Activated naive CD4-positive, alpha-beta T cell treated with anti-CD3 and anti-CD28 coated beads for 36 hours (primary cell): ENCODE measurements around the gene HPGDS. TPM values are rescaled to one million over a fixed set of nuclear protein-coding genes. Genes with fewer than 3 reads are reported as not detected.

ENCODE experiments used
- CTCF ChIA-PET: fragments of 350-600 bp; sonication (Branson Sonifier 250); formaldehyde crosslinking; loops from one replicate; lab custom pipeline; 2021; ENCODE audit warnings: antibody characterized with exemption; lab: Charles Lee
- DNase-seq: peaks from one replicate; pipeline ENCODE4 v3.0.0-alpha.2; 2020
- H3K27ac Mint-ChIP-seq: one replicate; pipeline ENCODE4 v1.8.0; 2021; ENCODE audit warnings: mild to moderate bottlenecking, mixed read lengths
- H3K27me3 Mint-ChIP-seq: one replicate; pipeline ENCODE4 v1.8.0; 2021; ENCODE audit warnings: low read depth, mixed read lengths
- H3K36me3 Mint-ChIP-seq: one replicate; pipeline ENCODE4 v1.8.0; 2021; ENCODE audit warnings: low read depth, mixed read lengths
- H3K4me1 Mint-ChIP-seq: one replicate; pipeline ENCODE4 v1.8.0; 2021; ENCODE audit warnings: low read depth, mixed read lengths
- H3K4me3 Mint-ChIP-seq: one replicate; pipeline ENCODE4 v1.8.0; 2021; ENCODE audit warnings: mild to moderate bottlenecking, moderate library complexity, mixed read lengths
- H3K9me3 Mint-ChIP-seq: one replicate; pipeline ENCODE4 v1.8.0; 2021; ENCODE audit warnings: mixed read lengths
- intact Hi-C: fragments of 100-400 bp; cut with micrococcal nuclease; formaldehyde crosslinking; loops from one replicate; pipeline ENCODE4 v1.15.1; 2023
- total RNA-seq, 2 experiments: library from RNA; stranded (reverse); gene quantifications; one replicate each; pipeline ENCODE4 v1.2.3, GENCODE V29; 2021

HPGDS gene
- total RNA-seq, 2 experiments from 2014 or later = not detected

GRCh38 chr4:94371290-94371689 is 28.7 kb upstream of the HPGDS start:
- peaks cover 13% of the 10 kb centered on the region for H3K27me3 Mint-ChIP-seq
- no peak overlapping the region for H3K4me3 Mint-ChIP-seq
- no peaks in the 10 kb centered on the region for H3K9me3 Mint-ChIP-seq
- CTCF ChIA-PET = no interaction called here
- intact Hi-C loops = no loop called here
- no peaks in the 10 kb centered on the region for H3K36me3 Mint-ChIP-seq
- H3K27ac Mint-ChIP-seq = no peak overlapping the region
- no peak for DNase-seq
- no peaks in the 10 kb centered on the region for H3K4me1 Mint-ChIP-seq

GRCh38 chr4:94370533-94371254 is 28.1 kb upstream of the HPGDS start:
- no peaks in the 10 kb centered on the region for H3K36me3 Mint-ChIP-seq
- H3K9me3 Mint-ChIP-seq = no peaks in the 10 kb centered on the region
- DNase-seq = no peak
- peaks cover 16% of the 10 kb centered on the region for H3K27me3 Mint-ChIP-seq
- intact Hi-C loops = no loop called here
- H3K4me1 Mint-ChIP-seq = no peaks in the 10 kb centered on the region
- H3K27ac Mint-ChIP-seq = no peak overlapping the region
- H3K4me3 Mint-ChIP-seq = no peak overlapping the region
- CTCF ChIA-PET = no interaction called here

GRCh38 chr4:94369046-94369445 is 26.4 kb upstream of the HPGDS start:
- no peak for DNase-seq
- Mint-ChIP-seq H3K4me1 (no peaks in the 10 kb centered on the region), H3K27ac (no peak overlapping the region), H3K36me3 (no peaks in the 10 kb centered on the region), H3K27me3 (peaks cover 16% of the 10 kb centered on the region), H3K9me3 (no peaks in the 10 kb centered on the region), H3K4me3 (no peak overlapping the region)
- CTCF ChIA-PET = no interaction called here
- intact Hi-C loops = no loop called here

DNA sequence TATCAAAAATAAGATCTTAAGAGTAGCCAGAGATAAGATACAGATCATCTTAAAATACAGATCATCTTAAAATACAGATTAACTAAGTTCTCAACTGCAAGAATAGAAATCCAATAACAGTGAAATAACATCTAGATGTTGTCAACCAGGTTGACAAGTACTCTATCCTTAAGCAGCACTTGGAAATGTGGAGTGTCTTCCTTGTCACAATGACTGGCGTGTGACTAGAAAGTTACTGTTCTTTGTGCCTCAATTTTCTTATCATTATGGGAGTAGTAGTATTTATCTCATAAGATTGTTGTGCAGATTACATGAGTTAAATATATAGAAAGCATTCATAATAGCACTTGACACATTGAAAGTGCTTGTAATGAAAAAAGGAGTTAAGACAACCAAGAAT is 25.8 kb upstream of the HPGDS start:
- H3K9me3 Mint-ChIP-seq = no peaks in the 10 kb centered on the region
- peaks cover 16% of the 10 kb centered on the region for H3K27me3 Mint-ChIP-seq
- H3K4me3 Mint-ChIP-seq = no peak overlapping the region
- intact Hi-C loops = no loop called here
- no peak for DNase-seq
- CTCF ChIA-PET = no interaction called here
- no peak overlapping the region for H3K27ac Mint-ChIP-seq
- no peaks in the 10 kb centered on the region for H3K4me1 Mint-ChIP-seq
- H3K36me3 Mint-ChIP-seq = no peaks in the 10 kb centered on the region

DNA sequence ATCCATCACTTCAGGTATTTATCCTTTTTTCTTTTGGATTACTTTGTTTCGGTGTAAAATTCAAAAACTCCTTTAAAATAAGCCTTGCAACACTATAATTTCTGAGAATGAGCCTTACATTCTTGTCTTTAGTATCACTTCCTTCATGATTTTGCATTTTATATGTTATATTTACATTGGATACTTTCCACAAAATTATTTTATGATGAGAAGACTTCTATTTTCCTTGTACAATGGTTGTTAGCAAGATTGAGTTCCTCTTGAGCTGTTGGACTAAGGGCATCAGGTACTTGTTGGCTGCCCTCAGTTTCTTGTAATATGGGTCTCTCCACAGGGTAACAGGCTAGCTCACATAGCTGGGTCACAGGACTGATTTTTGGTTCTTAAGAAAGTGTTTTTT is 22.7 kb upstream of the HPGDS start:
- intact Hi-C loops = no loop called here
- Mint-ChIP-seq H3K4me1 (no peaks in the 10 kb centered on the region), H3K4me3 (no peak overlapping the region), H3K9me3 (no peaks in the 10 kb centered on the region), H3K27me3 (peaks cover 13% of the 10 kb centered on the region), H3K36me3 (no peaks in the 10 kb centered on the region), H3K27ac (no peak overlapping the region)
- DNase-seq = no peak
- CTCF ChIA-PET = interaction anchor here (0.7 kb wide), 1 partner anchor 10 kb away, joined by 3 read pairs; no protein-coding TSS in a partner anchor

GRCh38 chr4:94364527-94364926 is 21.9 kb upstream of the HPGDS start:
- Mint-ChIP-seq H3K4me1 (no peaks in the 10 kb centered on the region), H3K27ac (no peak overlapping the region), H3K4me3 (no peak overlapping the region), H3K27me3 (peaks cover 8% of the 10 kb centered on the region), H3K36me3 (no peaks in the 10 kb centered on the region), H3K9me3 (no peaks in the 10 kb centered on the region)
- intact Hi-C loops = no loop called here
- CTCF ChIA-PET = interaction anchor here (0.7 kb wide), 1 partner anchor 10 kb away, joined by 3 read pairs; no protein-coding TSS in a partner anchor
- no peak for DNase-seq

DNA sequence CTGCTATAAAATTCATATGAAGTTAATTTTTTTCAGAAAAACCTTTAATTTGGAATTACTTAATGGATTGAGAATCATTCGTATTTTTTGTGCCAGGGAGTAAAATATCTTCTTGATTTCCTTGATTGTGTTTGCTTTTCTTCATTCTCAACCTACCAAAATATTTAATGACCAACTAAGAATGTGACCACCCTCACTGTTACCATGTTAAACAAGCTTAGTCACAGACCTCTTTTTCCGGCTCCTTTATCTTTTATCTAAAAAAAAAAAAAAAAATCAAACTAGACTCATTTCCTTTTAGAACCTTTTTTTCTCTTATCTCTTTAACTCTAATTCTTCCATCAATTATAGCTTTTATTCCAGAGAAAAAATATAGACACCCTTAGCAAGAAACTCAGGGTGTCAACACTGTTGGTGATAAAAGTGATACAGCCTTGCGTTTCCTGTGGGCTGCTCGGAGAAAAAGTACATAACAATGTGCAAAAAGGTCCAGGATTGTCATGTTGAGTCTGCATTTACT is 20.6 kb upstream of the HPGDS start:
- H3K27me3 Mint-ChIP-seq = peaks cover 8% of the 10 kb centered on the region
- H3K9me3 Mint-ChIP-seq = no peaks in the 10 kb centered on the region
- no peaks in the 10 kb centered on the region for H3K36me3 Mint-ChIP-seq
- CTCF ChIA-PET = no interaction called here
- intact Hi-C loops = no loop called here
- H3K4me3 Mint-ChIP-seq = no peak overlapping the region
- H3K4me1 Mint-ChIP-seq = no peaks in the 10 kb centered on the region
- H3K27ac Mint-ChIP-seq = no peak overlapping the region
- no peak for DNase-seq

- Mint-ChIP-seq H3K27ac (no peak overlapping the region), H3K9me3 (no peaks in the 10 kb centered on the region), H3K4me3 (no peak overlapping the region), H3K36me3 (no peaks in the 10 kb centered on the region), H3K27me3 (no peaks in the 10 kb centered on the region), H3K4me1 (no peaks in the 10 kb centered on the region)
- CTCF ChIA-PET = interaction anchor here (0.6 to 0.7 kb wide), 2 partner anchors 25 to 144 kb away, joined by 3 read pairs; no protein-coding TSS in a partner anchor
- intact Hi-C loops = no loop called here
- DNase-seq = no peak
These were observed 17.2 kb upstream of the HPGDS start for GRCh38 chr4:94359838-94360237.

- no peaks in the 10 kb centered on the region for H3K4me1 Mint-ChIP-seq
- intact Hi-C loops = no loop called here
- H3K9me3 Mint-ChIP-seq = no peaks in the 10 kb centered on the region
- H3K27ac Mint-ChIP-seq = no peak overlapping the region
- H3K4me3 Mint-ChIP-seq = no peak overlapping the region
- no peaks in the 10 kb centered on the region for H3K27me3 Mint-ChIP-seq
- DNase-seq = no peak
- no peaks in the 10 kb centered on the region for H3K36me3 Mint-ChIP-seq
- CTCF ChIA-PET = interaction anchor here (0.7 kb wide), 1 partner anchor 25 kb away, joined by 3 read pairs; no protein-coding TSS in a partner anchor
These were observed 16.6 kb upstream of the HPGDS start for GRCh38 chr4:94359221-94359620.

- no peaks in the 10 kb centered on the region for H3K36me3 Mint-ChIP-seq
- no peak overlapping the region for H3K4me3 Mint-ChIP-seq
- CTCF ChIA-PET = no interaction called here
- H3K27ac Mint-ChIP-seq = no peak overlapping the region
- H3K4me1 Mint-ChIP-seq = no peaks in the 10 kb centered on the region
- DNase-seq = no peak
- no peaks in the 10 kb centered on the region for H3K27me3 Mint-ChIP-seq
- intact Hi-C loops = no loop called here
- H3K9me3 Mint-ChIP-seq = no peaks in the 10 kb centered on the region
These were observed 15.5 kb upstream of the HPGDS start for GRCh38 chr4:94358101-94358500.

DNA sequence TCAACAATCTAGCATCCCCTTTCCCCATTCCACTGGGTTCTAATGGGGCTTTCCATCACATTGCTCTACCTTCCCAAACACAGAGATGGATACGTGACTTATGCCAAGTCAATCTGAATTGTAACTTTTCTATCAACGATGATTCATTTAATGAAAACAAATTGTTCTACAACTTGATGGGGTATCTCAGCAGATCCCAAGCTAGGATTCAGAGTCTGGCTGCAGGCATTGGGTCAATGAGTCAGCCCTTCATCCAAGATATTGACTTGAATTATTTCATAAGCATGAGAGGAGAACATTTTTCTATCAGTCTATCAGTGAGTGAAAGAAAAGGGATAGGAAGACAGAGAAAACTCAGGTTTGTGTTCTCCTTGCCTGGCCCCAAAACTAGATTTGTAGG is 15.0 kb upstream of the HPGDS start:
- CTCF ChIA-PET = no interaction called here
- no peaks in the 10 kb centered on the region for H3K4me1 Mint-ChIP-seq
- H3K27ac Mint-ChIP-seq = no peak overlapping the region
- H3K9me3 Mint-ChIP-seq = no peaks in the 10 kb centered on the region
- intact Hi-C loops = no loop called here
- DNase-seq = no peak
- H3K27me3 Mint-ChIP-seq = no peaks in the 10 kb centered on the region
- no peak overlapping the region for H3K4me3 Mint-ChIP-seq
- H3K36me3 Mint-ChIP-seq = no peaks in the 10 kb centered on the region

DNA sequence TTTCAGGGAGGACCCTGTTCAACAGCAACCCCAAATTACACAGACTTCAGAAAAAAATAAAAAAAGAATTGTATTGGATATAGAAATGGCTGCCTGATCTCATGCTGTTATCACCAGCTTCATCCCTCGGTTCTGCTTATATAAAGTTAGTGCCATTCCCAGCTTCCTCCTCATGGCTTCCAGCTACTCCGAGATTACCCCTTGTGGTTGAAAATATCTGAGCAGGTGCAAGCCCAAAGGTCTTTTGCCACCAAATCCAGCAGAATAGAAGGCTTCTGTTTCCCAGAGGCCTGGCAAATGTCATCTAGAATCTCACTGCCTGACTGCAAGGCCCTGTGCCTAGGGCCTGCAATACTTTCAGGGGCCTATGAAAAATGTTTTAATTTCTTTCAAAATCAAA is 13.8 kb upstream of the HPGDS start:
- CTCF ChIA-PET = no interaction called here
- H3K4me1 Mint-ChIP-seq = peaks cover 9% of the 10 kb centered on the region
- DNase-seq = no peak
- H3K27me3 Mint-ChIP-seq = peaks cover 8% of the 10 kb centered on the region
- no peak overlapping the region for H3K27ac Mint-ChIP-seq
- H3K9me3 Mint-ChIP-seq = no peaks in the 10 kb centered on the region
- H3K36me3 Mint-ChIP-seq = no peaks in the 10 kb centered on the region
- no peak overlapping the region for H3K4me3 Mint-ChIP-seq
- intact Hi-C loops = no loop called here

DNA sequence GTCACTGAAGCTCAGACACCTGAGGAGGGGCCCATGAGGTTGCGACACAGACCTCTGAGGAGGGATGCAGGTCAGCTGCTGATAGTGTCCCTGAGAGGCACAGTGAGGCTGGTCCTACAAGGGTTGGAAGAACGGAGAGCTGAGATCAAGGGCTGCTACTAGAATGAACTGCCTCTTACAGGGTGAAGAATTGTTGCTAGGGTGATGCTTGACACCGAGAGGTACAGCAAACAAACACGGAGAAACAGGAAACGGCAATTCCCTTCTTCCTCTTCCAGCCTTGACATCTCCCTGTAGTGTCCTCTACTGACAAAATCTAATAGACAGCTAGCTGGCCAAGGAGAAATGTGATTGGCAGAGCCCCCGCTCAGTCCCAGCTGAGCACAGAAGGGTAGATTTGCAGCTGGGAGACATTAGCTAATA is 11.8 kb upstream of the HPGDS start:
- no peak overlapping the region for H3K4me3 Mint-ChIP-seq
- H3K36me3 Mint-ChIP-seq = no peaks in the 10 kb centered on the region
- no peaks in the 10 kb centered on the region for H3K9me3 Mint-ChIP-seq
- CTCF ChIA-PET = interaction anchor here (0.6 to 0.7 kb wide), 2 partner anchors 10 to 266 kb away, joined by 3 read pairs; no protein-coding TSS in a partner anchor
- DNase-seq = no peak
- no peak overlapping the region for H3K27ac Mint-ChIP-seq
- H3K4me1 Mint-ChIP-seq = peaks cover 18% of the 10 kb centered on the region
- peaks cover 15% of the 10 kb centered on the region for H3K27me3 Mint-ChIP-seq
- intact Hi-C loops = no loop called here
